GM15510 (cell line): ENCODE data around the gene KRT6A.

Experiments used
- POLR2A ChIP-seq: IDR thresholded peaks from 3 replicates; pipeline ENCODE4 v1.6.1; 2011; ENCODE audit warnings: borderline replicate concordance; ENCODE audit not compliant: insufficient read length; ENCODE audit errors: extremely low read depth

The KRT6A gene

GRCh38 chr12:52454411-52455201 lies 38.5 kb downstream of the KRT6A start:
- TF ChIP-seq POLR2A = no peak

GRCh38 chr12:52452101-52452500 lies 41.0 kb downstream of the KRT6A start, which contains the start of gene KRT6B:
Gene KRT6B, minus strand, starts transcription at chr12:52452146. Its CDS starts 68 bp downstream, at chr12:52452078.
- no peak for TF ChIP-seq POLR2A

GRCh38 chr12:52448228-52448627 lies 44.8 kb downstream of the KRT6A start:
- no peak for TF ChIP-seq POLR2A

GRCh38 chr12:52446367-52447045 lies 46.6 kb downstream of the KRT6A start:
- no peak for TF ChIP-seq POLR2A

- no peak for TF ChIP-seq POLR2A
Measured at GRCh38 chr12:52445876-52446275, 47.2 kb downstream of the KRT6A start.

GRCh38 chr12:52444647-52445595 lies 48.1 kb downstream of the KRT6A start:
- no peak for TF ChIP-seq POLR2A

GRCh38 chr12:52443966-52444365 lies 49.1 kb downstream of the KRT6A start:
- no peak for TF ChIP-seq POLR2A

GRCh38 chr12:52442600-52443061 lies 50.4 kb downstream of the KRT6A start:
- no peak for TF ChIP-seq POLR2A

GRCh38 chr12:52441320-52441911 lies 51.6 kb downstream of the KRT6A start:
- no peak for TF ChIP-seq POLR2A

GRCh38 chr12:52440821-52441319 lies 52.2 kb downstream of the KRT6A start:
- no peak for TF ChIP-seq POLR2A

GRCh38 chr12:52439845-52440244 lies 53.2 kb downstream of the KRT6A start:
- no peak for TF ChIP-seq POLR2A

GRCh38 chr12:52439420-52439819 lies 53.6 kb downstream of the KRT6A start:
- no peak for TF ChIP-seq POLR2A

GRCh38 chr12:52438305-52439301 lies 54.5 kb downstream of the KRT6A start:
- TF ChIP-seq POLR2A = no peak

- no peak for TF ChIP-seq POLR2A
Measured at GRCh38 chr12:52437508-52437907, 55.5 kb downstream of the KRT6A start.
